Ovary (tissue), 3 donors: Measurements from ENCODE around the gene CYP19A1.

Experiments
- POLR2A ChIP-seq: fragments of 450-650 bp; IDR thresholded peaks from one replicate; pipeline ENCODE4 v1.6.1; 2017; ENCODE audit warnings: antibody characterized with exemption, mild to moderate bottlenecking, moderate library complexity
- TF ChIP-seq, protein P1 (sequence below), 3 donors: fragments of 450-650 bp in 2 of 3; fragments of 200-600 bp in 1 of 3; IDR thresholded peaks; one replicate each; pipeline versions ENCODE4 v1.5.1 to v1.8.0; 2016 to 2022; ENCODE audit warnings: antibody characterized with exemption in 3 of 3, mild to moderate bottlenecking in 1 of 3
- donor health status: DM: no; HTN: no; CAD: no.

DNA sequence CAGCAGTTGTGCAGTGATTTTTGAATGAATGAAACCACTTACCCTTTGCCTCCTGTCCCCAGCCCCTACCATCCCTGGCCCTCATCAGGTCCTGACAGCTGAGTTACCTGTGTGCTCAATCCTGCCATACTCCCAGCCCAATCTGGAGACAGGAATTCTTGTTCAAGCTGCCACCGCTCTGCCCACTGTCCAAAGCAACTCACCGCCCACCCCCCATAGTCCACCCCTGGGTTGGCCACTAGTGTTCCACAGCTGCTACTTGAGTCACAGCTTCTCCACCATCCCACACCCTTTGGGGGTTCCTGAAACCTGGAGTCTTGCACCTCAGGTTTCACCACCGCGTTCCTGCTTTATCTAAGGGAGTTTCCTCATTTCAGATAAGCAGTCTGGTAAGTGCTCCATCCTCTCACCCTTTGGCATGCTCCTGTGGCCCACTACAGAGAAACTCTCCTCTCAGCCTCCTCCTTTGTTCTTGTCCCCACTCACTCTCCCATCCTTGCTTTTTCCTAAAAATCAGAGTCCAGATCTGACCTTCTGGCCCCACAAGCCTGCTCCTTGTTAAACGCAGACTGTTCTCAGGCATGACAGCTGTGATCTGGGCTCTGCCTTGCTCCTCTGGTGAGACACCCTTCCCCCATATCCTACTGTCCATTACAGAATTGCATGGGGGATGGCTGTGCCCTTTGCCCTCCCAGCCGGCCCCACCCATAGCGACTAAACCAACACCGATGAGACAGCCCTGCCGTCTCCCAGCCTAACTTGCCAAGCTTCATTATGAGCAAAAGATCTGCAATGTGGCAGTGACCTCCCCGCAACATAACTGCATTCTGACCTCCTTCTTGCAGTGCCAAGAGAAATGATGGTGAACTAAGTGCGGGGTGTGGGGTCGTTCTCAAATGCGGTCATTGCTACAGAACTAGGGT, 50.0 kb downstream of the CYP19A1 start:
- TF ChIP-seq, protein P1, sequence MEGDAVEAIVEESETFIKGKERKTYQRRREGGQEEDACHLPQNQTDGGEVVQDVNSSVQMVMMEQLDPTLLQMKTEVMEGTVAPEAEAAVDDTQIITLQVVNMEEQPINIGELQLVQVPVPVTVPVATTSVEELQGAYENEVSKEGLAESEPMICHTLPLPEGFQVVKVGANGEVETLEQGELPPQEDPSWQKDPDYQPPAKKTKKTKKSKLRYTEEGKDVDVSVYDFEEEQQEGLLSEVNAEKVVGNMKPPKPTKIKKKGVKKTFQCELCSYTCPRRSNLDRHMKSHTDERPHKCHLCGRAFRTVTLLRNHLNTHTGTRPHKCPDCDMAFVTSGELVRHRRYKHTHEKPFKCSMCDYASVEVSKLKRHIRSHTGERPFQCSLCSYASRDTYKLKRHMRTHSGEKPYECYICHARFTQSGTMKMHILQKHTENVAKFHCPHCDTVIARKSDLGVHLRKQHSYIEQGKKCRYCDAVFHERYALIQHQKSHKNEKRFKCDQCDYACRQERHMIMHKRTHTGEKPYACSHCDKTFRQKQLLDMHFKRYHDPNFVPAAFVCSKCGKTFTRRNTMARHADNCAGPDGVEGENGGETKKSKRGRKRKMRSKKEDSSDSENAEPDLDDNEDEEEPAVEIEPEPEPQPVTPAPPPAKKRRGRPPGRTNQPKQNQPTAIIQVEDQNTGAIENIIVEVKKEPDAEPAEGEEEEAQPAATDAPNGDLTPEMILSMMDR (IDR thresholded peaks at IDR 0.05), result no peak
- no peak for TF ChIP-seq POLR2A
